Activated CD8-positive, alpha-beta memory T cell treated with anti-CD3 and anti-CD28 coated beads, Interleukin-2, amount 10 ng/mL, durations not matched to agents 7 days and 5 days (primary cell): Measurements from ENCODE around the gene GIT2. TPM values are rescaled to one million over a fixed set of nuclear protein-coding genes. Genes with fewer than 3 reads are reported as not detected.
"Not testable (repeated sequence)": the region's sequence is repeated elsewhere in the genome, so short reads cannot be mapped to it uniquely, and the experiment has no call there.

Experiments
- ATAC-seq: fragments of 150-1000 bp; cut with Tn5 transposase; one replicate; pipeline ENCODE4 v1.10.0; 2021; ENCODE audit warnings: moderate library complexity
- CTCF ChIA-PET: fragments of 350-600 bp; sonication (Branson Sonifier 250); formaldehyde crosslinking; loops from one replicate; lab custom pipeline; 2021; ENCODE audit warnings: antibody characterized with exemption; lab: Charles Lee
- DNase-seq: peaks from one replicate; pipeline ENCODE4 v3.0.0-alpha.2; 2020
- H3K27ac Mint-ChIP-seq: one replicate; pipeline ENCODE4 v1.8.0; 2021; ENCODE audit warnings: mild to moderate bottlenecking, mixed read lengths
- H3K27me3 Mint-ChIP-seq: one replicate; pipeline ENCODE4 v1.8.0; 2021; ENCODE audit warnings: mixed read lengths
- H3K36me3 Mint-ChIP-seq: one replicate; pipeline ENCODE4 v1.8.0; 2021; ENCODE audit warnings: mild to moderate bottlenecking, mixed read lengths
- H3K4me1 Mint-ChIP-seq: one replicate; pipeline ENCODE4 v1.8.0; 2021; ENCODE audit warnings: mixed read lengths
- H3K4me3 Mint-ChIP-seq: one replicate; pipeline ENCODE4 v1.8.0; 2021; ENCODE audit warnings: mild to moderate bottlenecking, moderate library complexity, mixed read lengths
- H3K9me3 Mint-ChIP-seq: one replicate; pipeline ENCODE4 v1.8.0; 2022; ENCODE audit warnings: low read depth, mixed read lengths
- total RNA-seq, 2 experiments: library from RNA; stranded (reverse); gene quantifications; one replicate each; pipeline ENCODE4 v1.2.3, GENCODE V29; 2021

GIT2 gene
- total RNA-seq, 2 experiments from 2014 or later: 90.6 to 92.3 TPM

DNA sequence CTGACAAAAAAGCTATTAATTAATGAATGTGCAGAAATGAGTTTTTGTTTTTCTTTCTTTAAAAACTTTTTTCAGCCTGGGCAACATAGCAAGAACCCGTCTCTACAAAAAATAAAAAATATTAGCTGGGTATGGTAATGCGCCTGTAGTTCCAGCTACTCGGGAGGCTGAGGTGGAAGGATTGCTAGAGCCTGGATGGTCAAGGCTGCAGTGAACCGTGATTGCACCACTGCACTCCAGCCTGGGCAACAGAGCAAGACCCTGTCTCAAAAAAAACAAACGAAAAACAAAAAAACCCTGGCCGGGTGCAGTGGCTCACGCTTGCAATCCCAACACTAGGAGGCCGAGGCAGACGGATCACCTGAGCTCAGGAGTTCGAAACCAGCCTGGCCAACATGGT, 7.9 kb downstream of the GIT2 start:
- Mint-ChIP-seq H3K27me3 (no peaks in the 10 kb centered on the region), H3K4me1 (peaks cover 46% of the 10 kb centered on the region), H3K36me3 (peaks cover 62% of the 10 kb centered on the region), H3K27ac (peak overlapping the region; percentile 65), H3K4me3 (no peak overlapping the region), H3K9me3 (no peaks in the 10 kb centered on the region)
- no peak for ATAC-seq
- CTCF ChIA-PET: interaction anchor here (1.2 kb wide), 1 partner anchor 29 kb away, joined by 3 read pairs; no protein-coding TSS in a partner anchor
- no peak for DNase-seq

- Mint-ChIP-seq H3K4me1 (peaks cover 40% of the 10 kb centered on the region), H3K4me3 (no peak overlapping the region), H3K36me3 (peaks cover 64% of the 10 kb centered on the region), H3K27ac (peak overlapping the region; percentile 65), H3K9me3 (no peaks in the 10 kb centered on the region), H3K27me3 (no peaks in the 10 kb centered on the region)
- DNase-seq (no peak), ATAC-seq (peak; percentile 65)
- CTCF ChIA-PET: interaction anchor here (1.2 kb wide), 1 partner anchor 29 kb away, joined by 3 read pairs; no protein-coding TSS in a partner anchor
These were observed 8.6 kb downstream of the GIT2 start for GRCh38 chr12:109987615-109988014.

- H3K27me3 Mint-ChIP-seq, H3K27ac Mint-ChIP-seq, DNase-seq, H3K9me3 Mint-ChIP-seq, ATAC-seq, H3K4me3 Mint-ChIP-seq: not testable (repeated sequence)
- Mint-ChIP-seq H3K4me1 (peaks cover 44% of the 10 kb centered on the region), H3K36me3 (peaks cover 65% of the 10 kb centered on the region)
- CTCF ChIA-PET: interaction anchor here (1.2 kb wide), 1 partner anchor 133 kb away, joined by 4 read pairs; no protein-coding TSS in a partner anchor
These were observed 9.9 kb downstream of the GIT2 start for GRCh38 chr12:109986236-109986635.

GRCh38 chr12:109983432-109984142, 12.6 kb downstream of the GIT2 start:
- DNase-seq (no peak), ATAC-seq (no peak)
- Mint-ChIP-seq H3K9me3 (peaks cover 3% of the 10 kb centered on the region), H3K36me3 (peaks cover 65% of the 10 kb centered on the region), H3K4me3 (no peak overlapping the region), H3K27me3 (no peaks in the 10 kb centered on the region), H3K27ac (no peak overlapping the region), H3K4me1 (peaks cover 44% of the 10 kb centered on the region)
- CTCF ChIA-PET: interaction anchor here (1.3 kb wide), 1 partner anchor 10 kb away, joined by 7 read pairs; no protein-coding TSS in a partner anchor

DNA sequence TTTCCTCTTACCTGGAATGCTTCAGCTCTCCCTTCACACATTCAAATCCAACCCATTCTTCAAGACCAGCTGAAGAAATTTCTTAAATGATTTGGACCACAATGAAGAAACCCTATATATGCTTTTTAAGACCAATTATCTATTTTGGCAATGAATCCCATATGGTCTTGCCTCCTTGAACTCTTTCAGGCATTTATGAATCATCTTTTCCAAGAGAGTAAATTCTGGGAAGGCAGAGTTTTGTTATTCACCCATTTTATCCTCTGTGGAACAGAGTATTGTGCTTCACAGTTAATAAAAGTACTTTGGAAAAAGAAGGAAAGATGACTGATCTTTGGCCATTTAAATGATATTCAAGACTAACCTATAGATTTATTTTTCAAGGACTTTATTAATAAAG, 14.0 kb downstream of the GIT2 start:
- DNase-seq (no peak), ATAC-seq (no peak)
- H3K4me1 Mint-ChIP-seq: peaks cover 37% of the 10 kb centered on the region
- peaks cover 68% of the 10 kb centered on the region for H3K36me3 Mint-ChIP-seq
- CTCF ChIA-PET: no interaction called here
- no peak overlapping the region for H3K27ac Mint-ChIP-seq
- H3K4me3 Mint-ChIP-seq: no peak overlapping the region
- H3K9me3 Mint-ChIP-seq: peaks cover 3% of the 10 kb centered on the region
- H3K27me3 Mint-ChIP-seq: no peaks in the 10 kb centered on the region

DNA sequence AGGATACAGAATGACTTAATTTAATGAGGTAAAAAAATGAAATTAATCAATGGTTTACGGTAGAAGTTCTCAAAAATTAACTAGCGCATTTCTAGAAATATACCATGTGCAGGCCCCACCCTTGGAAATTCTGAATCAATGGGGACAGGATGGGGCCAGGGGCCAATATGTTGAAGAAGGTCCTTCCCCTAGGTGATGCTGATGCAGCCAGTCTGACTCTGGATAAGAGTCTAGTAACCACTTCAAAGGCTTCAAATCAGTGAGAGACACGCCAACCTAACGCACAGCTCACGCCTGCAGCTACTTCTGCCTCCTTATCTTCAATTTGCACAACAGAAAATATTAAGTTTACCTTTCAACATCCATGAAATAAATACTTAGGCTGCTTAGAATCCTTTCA, 14.9 kb downstream of the GIT2 start:
- no peak overlapping the region for H3K27ac Mint-ChIP-seq
- no peak overlapping the region for H3K4me3 Mint-ChIP-seq
- H3K4me1 Mint-ChIP-seq: peaks cover 37% of the 10 kb centered on the region
- no peak for DNase-seq
- CTCF ChIA-PET: no interaction called here
- ATAC-seq: peak; percentile 63
- peaks cover 3% of the 10 kb centered on the region for H3K9me3 Mint-ChIP-seq
- no peaks in the 10 kb centered on the region for H3K27me3 Mint-ChIP-seq
- peaks cover 74% of the 10 kb centered on the region for H3K36me3 Mint-ChIP-seq

DNA sequence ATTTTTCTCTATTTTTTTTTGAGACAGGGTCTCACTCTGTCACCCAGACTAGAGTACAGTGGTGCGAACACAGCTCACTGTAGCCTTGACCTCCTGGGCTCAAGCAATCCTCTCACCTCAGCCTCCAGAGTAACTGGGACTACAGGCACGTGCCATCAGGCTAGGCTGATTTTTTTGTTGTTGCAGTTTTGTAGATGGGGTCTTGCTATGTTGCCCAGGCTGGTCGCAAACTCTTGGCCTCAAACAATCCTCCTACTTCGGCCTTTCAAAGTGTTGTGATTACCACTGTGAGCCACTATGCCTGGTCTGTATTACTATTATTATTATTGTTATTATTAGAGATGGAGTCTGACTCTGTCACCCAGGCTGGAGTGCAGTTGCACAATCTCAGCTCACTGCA, 23.3 kb downstream of the GIT2 start:
- CTCF ChIA-PET: interaction anchor here (1.0 to 2.0 kb wide), 2 partner anchors 9 to 22 kb away, joined by 3 to 7 read pairs; no protein-coding TSS in a partner anchor
- Mint-ChIP-seq H3K36me3 (peaks cover 65% of the 10 kb centered on the region), H3K4me1 (peaks cover 33% of the 10 kb centered on the region), H3K27ac (peak overlapping the region; percentile 90), H3K27me3 (no peaks in the 10 kb centered on the region), H3K4me3 (peak overlapping the region; percentile 61), H3K9me3 (no peaks in the 10 kb centered on the region)
- DNase-seq: no peak
- no peak for ATAC-seq

GRCh38 chr12:109968801-109969200, 27.4 kb downstream of the GIT2 start:
- H3K9me3 Mint-ChIP-seq: no peaks in the 10 kb centered on the region
- H3K27me3 Mint-ChIP-seq: no peaks in the 10 kb centered on the region
- DNase-seq: no peak
- no peak overlapping the region for H3K27ac Mint-ChIP-seq
- no peak overlapping the region for H3K4me3 Mint-ChIP-seq
- H3K4me1 Mint-ChIP-seq: peaks cover 35% of the 10 kb centered on the region
- CTCF ChIA-PET: interaction anchor here (1.6 kb wide), 1 partner anchor 131 kb away, joined by 3 read pairs; no protein-coding TSS in a partner anchor
- peaks cover 58% of the 10 kb centered on the region for H3K36me3 Mint-ChIP-seq
- no peak for ATAC-seq

DNA sequence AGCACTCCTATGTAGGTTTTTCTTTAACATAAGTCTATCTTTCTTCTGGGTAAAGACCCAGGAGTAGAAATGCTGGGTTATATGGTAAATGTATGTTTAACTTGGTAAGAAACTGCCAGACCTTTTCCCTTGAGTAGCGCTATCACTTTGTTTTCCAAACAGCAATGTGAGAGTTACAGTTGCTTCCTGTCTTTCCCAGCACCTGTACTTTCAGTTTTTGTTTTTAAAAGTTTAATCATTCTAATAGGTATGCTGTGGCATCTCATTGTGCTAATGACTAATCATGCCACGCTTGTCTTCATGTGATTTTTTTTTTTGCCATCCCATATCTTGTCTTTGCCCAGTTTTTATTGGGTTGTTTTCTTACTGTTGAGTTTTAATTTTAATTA, 28.1 kb downstream of the GIT2 start:
- Mint-ChIP-seq H3K27me3 (no peaks in the 10 kb centered on the region), H3K4me1 (peaks cover 31% of the 10 kb centered on the region), H3K27ac (peak overlapping the region; percentile 90), H3K36me3 (peaks cover 56% of the 10 kb centered on the region), H3K4me3 (peak overlapping the region; percentile 55), H3K9me3 (no peaks in the 10 kb centered on the region)
- CTCF ChIA-PET: interaction anchor here (0.6 to 1.6 kb wide), 6 partner anchors 9 to 532 kb away, joined by 3 to 4 read pairs (median 3); partner anchors contain the start of gene TCHP
- DNase-seq (no peak), ATAC-seq (peak; percentile 78)

DNA sequence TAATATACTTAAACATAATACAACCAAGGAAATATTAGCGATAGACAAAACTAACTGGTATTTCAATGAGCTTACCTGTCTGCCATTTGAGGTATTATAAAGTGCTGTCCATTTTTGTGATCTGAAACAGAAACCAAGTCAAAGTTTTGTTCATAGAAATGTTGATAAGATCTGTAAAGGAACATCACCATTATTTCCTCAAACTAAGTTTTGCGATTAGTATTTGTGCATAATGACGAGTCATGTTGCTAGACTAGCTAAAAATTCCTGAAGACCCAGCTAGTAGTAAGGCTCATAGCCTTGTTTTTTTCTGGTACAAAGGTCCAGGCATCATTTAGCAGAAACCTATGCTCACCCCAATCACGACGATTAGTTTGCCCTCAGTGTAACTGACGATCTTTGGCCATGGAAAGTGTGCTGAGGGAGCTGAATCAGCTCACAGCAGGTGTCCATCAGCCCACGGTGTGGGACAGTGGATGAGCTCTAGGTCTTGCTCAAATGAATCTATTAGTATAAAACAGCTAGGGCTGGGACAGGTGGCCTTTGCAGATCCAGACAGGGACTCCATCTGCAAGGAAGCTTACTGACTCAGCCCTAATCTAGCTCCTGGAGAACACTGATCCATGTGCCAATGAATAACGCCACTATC, 28.7 kb downstream of the GIT2 start:
- H3K4me3 Mint-ChIP-seq: peak overlapping the region; percentile 55
- peak; percentile 60 for ATAC-seq
- peaks cover 53% of the 10 kb centered on the region for H3K36me3 Mint-ChIP-seq
- no peaks in the 10 kb centered on the region for H3K27me3 Mint-ChIP-seq
- CTCF ChIA-PET: interaction anchor here (0.6 to 1.6 kb wide), 8 partner anchors 9 to 533 kb away, joined by 3 to 4 read pairs (median 3); partner anchors contain the start of gene TCHP
- H3K27ac Mint-ChIP-seq: peak overlapping the region; percentile 90
- H3K4me1 Mint-ChIP-seq: peaks cover 35% of the 10 kb centered on the region
- no peak for DNase-seq
- H3K9me3 Mint-ChIP-seq: no peaks in the 10 kb centered on the region

DNA sequence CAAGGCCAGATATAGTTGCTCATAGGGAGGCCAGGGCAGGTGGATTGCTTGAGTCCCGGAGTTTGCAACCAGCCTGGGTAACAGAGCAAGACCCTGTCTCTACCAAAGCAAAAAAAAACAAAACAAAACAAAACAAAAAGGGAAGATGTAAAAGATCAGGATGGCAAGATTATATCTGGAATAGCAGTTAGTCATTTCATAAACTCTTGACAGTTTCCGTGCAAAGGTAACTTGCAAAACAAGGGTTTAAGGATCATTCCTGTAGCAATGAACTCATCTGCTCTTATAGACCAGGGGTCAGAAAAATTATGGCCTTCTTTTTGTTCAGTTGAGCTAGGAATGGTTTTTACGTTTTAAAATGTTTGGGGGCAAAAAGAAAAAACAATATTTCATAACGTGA, 29.6 kb downstream of the GIT2 start:
- no peaks in the 10 kb centered on the region for H3K9me3 Mint-ChIP-seq
- H3K27me3 Mint-ChIP-seq: no peaks in the 10 kb centered on the region
- CTCF ChIA-PET: interaction anchor here (1.3 to 1.4 kb wide), 2 partner anchors 27 to 121 kb away, joined by 3 read pairs; no protein-coding TSS in a partner anchor
- peaks cover 36% of the 10 kb centered on the region for H3K4me1 Mint-ChIP-seq
- H3K36me3 Mint-ChIP-seq: peaks cover 48% of the 10 kb centered on the region
- H3K27ac Mint-ChIP-seq: peak overlapping the region; percentile 54
- H3K4me3 Mint-ChIP-seq: no peak overlapping the region
- ATAC-seq: no peak
- no peak for DNase-seq

- no peaks in the 10 kb centered on the region for H3K9me3 Mint-ChIP-seq
- H3K27me3 Mint-ChIP-seq: no peaks in the 10 kb centered on the region
- no peak for DNase-seq
- CTCF ChIA-PET: interaction anchor here (1.7 to 2.0 kb wide), 2 partner anchors 9 to 16 kb away, joined by 4 to 7 read pairs; no protein-coding TSS in a partner anchor
- no peak overlapping the region for H3K4me3 Mint-ChIP-seq
- H3K36me3 Mint-ChIP-seq: peaks cover 52% of the 10 kb centered on the region
- peaks cover 31% of the 10 kb centered on the region for H3K4me1 Mint-ChIP-seq
- no peak overlapping the region for H3K27ac Mint-ChIP-seq
- no peak for ATAC-seq
These were observed 32.3 kb downstream of the GIT2 start for GRCh38 chr12:109963743-109964429.

- Mint-ChIP-seq H3K4me1 (peaks cover 28% of the 10 kb centered on the region), H3K9me3 (no peaks in the 10 kb centered on the region), H3K36me3 (peaks cover 58% of the 10 kb centered on the region), H3K27ac (peak overlapping the region; percentile 17), H3K27me3 (no peaks in the 10 kb centered on the region), H3K4me3 (no peak overlapping the region)
- CTCF ChIA-PET: interaction anchor here (0.6 to 2.0 kb wide), 3 partner anchors 10 to 33 kb away, joined by 4 to 7 read pairs (median 4); no protein-coding TSS in a partner anchor
- ATAC-seq: no peak
- DNase-seq: no peak
These were observed 32.8 kb downstream of the GIT2 start for GRCh38 chr12:109963330-109963729.
